HFF-Myc (cell line): ENCODE data around the gene NUP85.
"Not testable (repeated sequence)": the region's sequence is repeated elsewhere in the genome, so short reads cannot be mapped to it uniquely, and the experiment has no call there.

Experiments used
- DNase-seq: peaks from one replicate; pipeline ENCODE4 v3.0.0-alpha.2; 2011; ENCODE audit warnings: low read depth; ENCODE audit errors: extremely low read depth
- H3K4me3 ChIP-seq: replicated peaks from 2 replicates; pipeline ENCODE4 v1.5.1; 2011; ENCODE audit warnings: low read depth, mild to moderate bottlenecking, control low read depth, low read length
- CTCF ChIP-seq: IDR thresholded peaks from 2 replicates; pipeline ENCODE4 v1.5.1; 2012; ENCODE audit warnings: mild to moderate bottlenecking, low read depth, low read length, control low read depth; ENCODE audit errors: missing control alignments

The NUP85 gene

GRCh38 chr17:75205037-75205792 lies at the start of gene NUP85:
NUP85 (plus strand) TSS chr17:75205679; CDS start chr17:75205762, 83 bp downstream.
- peak within 1 kb of the TSS; percentile 93 for H3K4me3 ChIP-seq
- no peak for TF ChIP-seq CTCF
- peak; percentile 74 for DNase-seq

GRCh38 chr17:75158480-75158879 lies 47.0 kb upstream of the NUP85 start:
- DNase-seq, H3K4me3 ChIP-seq: not testable (repeated sequence)

GRCh38 chr17:75159196-75160031 lies 46.1 kb upstream of the NUP85 start:
- TF ChIP-seq CTCF: no peak
- no peak for DNase-seq
- no peak overlapping the region for H3K4me3 ChIP-seq

GRCh38 chr17:75160211-75160610 lies 45.3 kb upstream of the NUP85 start:
- H3K4me3 ChIP-seq: no peak overlapping the region
- no peak for DNase-seq
- no peak for TF ChIP-seq CTCF

GRCh38 chr17:75163074-75163473 lies 42.4 kb upstream of the NUP85 start:
- DNase-seq: no peak
- no peak for TF ChIP-seq CTCF
- H3K4me3 ChIP-seq: no peak overlapping the region

GRCh38 chr17:75164606-75165005 lies 40.9 kb upstream of the NUP85 start:
- not testable (repeated sequence) for H3K4me3 ChIP-seq, DNase-seq

- no peak for DNase-seq
- no peak for TF ChIP-seq CTCF
These were observed 36.5 kb upstream of the NUP85 start for GRCh38 chr17:75168998-75169397.

More at GRCh38 chr17:75168998-75169397, 36.5 kb upstream of the NUP85 start:
- H3K4me3 ChIP-seq: no peak overlapping the region
